HG03432 (cell line): Measurements from ENCODE around the gene PLPP4.

Experiments
- ATAC-seq: cut with Tn5 transposase; IDR thresholded peaks from one replicate; pipeline ENCODE4 v1.9.1; 2021; ENCODE audit warnings: mild to moderate bottlenecking, moderate library complexity; ENCODE audit not compliant: unreplicated experiment

PLPP4 gene

DNA sequence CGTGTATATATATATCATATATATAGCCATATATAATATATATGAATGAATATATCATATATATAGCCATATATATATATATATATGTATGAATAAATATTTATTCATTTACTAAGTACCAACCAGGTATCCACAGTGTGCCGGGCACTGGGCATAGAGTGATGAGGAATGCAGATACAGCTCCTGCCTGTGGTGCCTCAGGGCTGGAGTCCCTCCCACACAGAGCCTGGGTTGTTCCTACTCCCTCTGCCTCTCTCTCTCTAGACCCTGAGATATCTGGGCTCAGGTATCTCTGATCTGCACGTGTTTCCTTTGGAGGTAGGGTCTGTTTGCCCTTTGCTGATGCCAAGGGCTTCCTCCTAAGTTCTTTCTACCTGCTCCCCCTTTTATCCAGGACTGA, 1.4 kb upstream of the PLPP4 start:
- ATAC-seq: no peak

DNA sequence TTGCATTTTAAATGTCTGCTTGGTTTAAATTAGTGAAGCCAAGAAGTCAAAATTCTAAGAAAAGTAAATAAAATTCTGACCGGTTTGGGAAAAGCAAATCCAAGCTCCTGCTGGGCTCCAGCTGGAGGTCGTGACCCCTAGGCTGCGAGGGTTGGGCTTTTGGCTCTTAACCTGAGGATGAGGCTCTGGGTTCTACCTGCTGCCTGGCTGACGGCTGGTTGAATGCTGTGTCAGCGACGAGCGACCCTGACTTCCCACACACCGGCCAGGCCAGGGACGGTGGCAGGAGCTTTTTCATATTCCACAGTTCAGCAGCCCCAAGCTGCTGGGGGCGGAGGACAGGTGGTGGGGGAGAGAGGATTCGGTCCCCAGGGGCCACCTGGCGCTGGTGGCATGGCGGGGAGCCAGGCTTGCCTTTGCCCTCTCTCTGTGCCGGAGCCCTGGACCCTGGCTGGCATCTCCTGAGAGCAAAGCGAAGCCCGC, 843 bp upstream of the PLPP4 start:
- ATAC-seq: peak; percentile 17

DNA sequence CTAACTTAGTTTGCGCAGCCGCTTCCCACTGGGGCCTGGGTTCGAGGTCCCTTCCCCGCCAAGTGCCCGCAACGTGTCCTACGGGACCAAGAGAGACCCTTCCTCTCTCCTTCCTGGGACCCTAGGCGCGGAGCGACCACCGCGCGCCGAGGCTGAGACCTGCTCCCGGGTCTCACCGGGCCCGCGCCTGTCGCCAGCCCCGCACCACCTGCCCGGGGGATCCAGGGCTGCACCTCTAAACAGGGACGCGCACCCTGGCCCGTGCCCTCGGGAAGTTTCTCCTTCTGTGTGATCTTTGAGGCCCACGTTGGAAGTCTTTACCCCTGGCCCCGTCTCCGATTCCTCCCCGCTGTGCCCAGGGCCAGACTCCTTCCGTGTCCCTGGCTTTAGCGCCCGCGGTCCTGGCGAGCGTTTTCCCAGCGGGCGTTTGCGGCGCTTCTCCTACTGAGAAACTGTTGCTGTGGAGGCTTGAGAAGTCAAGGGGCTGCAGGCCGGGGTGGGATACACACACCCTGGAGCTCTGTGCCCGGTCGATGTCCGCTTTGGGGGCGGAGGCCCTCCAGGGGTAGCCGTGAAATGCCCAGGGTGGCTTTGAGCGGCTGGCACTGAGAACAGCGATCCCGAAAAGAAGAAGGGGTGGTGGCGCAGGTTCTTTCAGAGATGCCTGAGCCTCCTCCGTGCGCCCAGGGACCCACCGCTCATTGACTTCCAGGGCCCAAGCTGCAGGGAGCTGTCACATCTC, 575 bp downstream of the PLPP4 start:
- ATAC-seq: no peak

DNA sequence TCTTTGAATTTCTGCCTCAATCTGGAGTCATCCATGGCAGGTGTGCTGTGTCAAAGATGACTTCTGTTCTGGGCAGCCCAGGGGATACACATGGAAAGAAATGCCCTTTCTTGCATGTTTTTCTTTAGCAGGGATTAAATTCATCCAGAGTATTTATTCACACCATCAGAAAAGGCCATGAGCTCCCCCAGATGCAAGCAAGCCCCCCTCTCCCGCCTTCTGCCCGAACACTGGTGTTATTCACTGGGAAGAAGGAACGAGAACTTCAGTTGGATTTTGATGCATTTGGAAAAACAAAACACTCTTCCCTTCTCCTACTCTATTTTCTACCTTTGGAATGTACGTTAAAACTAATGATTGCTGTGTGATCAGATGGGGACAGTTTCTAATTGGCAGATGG, 1.4 kb downstream of the PLPP4 start:
- no peak for ATAC-seq

DNA sequence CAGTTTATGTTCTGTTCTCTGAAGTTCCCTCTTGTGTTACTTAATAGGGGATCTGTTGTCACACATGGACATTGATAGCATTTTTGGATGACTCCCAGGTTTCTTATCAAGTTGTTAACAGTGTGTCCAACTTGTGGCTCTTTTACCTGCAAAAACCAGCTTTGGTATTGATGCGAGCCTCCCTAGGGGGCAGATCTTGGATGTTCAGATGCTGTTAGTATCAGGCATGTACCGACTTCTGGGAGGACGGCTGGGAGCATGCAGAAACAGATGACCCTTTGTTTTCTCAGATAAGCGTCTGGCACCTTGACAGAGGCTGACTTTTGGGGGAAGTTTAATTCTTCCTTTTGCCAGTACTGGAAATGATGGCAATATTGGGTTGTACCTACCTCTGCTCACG, 2.2 kb downstream of the PLPP4 start:
- no peak for ATAC-seq

DNA sequence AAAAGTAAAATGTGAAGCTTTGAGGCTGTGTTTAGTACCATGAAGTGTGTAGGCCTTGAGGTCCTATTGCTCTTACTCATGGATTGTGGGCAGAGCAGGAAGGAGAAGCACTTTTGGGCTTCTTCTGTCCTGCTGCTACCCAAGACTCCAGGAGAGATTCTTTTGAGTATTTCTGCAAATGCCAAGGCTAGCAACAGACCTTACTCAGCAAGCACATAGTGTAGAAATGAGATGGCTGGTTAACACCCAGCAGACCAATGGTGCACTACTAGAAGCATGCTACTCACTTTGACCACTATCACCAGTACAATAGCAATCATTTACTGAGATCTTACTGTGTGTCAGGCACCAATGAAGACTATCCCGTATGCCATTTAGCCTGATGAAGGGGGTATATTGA, 3.2 kb downstream of the PLPP4 start:
- ATAC-seq: no peak

DNA sequence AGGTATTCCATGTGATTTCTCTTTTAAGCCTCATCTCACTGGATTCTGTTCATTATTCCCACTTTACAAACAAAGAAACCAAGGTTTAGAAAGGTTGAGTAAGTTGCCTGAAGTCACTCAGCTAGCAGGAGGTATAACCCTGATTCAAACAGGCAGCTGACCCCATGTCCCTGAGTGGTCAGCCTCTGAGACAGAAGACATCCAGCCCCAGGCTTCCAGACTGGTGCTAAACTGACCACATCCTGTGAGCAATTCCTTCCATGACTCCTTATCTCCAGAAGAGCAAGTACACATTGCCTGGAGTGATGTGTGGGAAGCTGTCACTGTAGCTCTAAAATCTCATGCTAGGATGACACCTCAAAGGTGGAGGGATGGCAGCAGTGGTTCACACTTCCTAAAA, 3.7 kb downstream of the PLPP4 start:
- ATAC-seq: no peak

DNA sequence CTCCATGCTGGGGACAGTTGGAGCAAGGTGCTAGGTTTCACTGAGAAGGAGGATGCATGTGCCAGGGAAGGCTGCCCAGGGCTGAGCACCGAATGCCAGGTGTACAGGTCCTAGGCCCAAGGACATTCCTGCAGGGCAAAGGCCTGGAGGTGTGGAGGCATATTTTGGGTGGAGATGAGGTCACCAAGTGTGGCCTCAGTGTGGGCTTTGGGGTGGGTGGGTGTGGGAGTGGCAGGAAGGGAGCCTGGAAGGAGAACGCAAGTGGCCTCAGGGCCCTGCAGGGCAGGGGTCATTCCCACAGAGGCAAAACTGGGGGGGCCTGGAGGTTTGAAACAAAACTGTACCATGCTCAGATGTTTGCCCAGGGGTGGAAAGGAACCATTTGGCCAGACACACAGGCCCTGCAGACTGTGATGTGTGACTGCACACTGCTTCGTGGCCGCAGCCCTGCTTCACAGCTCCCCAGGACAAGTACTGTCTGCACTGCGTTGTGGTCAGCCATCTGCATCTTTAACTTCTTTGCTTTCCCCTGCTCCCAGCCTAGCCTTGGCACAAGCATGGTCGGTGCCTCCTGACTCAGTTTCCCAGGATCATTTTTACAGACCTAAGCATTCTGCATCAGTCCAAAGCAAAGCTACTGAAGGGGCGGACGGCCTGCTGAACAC, 5.1 kb downstream of the PLPP4 start:
- no peak for ATAC-seq

DNA sequence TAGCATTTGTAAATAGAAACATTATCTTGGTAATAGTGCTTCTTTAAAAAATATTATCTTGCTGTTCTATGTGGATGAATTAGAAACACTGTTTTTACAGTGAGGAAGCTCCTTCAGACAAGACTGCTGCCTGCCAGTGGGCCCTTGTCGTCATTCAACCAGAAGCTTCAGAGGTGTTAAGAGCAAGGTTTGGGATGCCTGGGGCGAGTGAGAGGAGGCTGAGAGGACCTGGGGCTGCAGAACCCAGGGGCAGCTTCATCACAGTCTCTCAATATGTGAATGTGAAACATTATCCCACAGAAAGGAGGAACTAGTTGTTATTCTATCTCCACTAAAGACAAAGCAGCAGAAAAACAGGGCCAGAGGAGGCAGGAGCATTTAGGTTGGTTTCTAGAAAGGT, 8.1 kb downstream of the PLPP4 start:
- no peak for ATAC-seq

DNA sequence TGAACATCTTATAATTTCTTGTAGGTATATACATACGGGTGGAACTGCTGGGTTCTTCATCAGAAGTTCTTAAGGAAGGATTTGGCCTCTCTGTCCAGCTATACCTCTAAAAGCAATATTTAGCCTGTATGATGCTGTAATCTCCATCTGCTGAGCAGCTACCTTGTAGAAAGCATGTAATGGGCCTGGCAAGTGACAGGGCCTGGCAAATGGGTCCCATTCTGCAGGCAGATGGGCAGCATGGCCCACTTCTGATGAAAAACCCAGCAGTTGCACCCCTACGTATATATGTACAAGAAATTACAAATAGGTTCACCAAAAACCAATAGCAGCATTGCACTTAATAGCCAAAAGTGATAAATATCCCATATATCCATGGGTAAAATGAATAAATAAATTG, 9.0 kb downstream of the PLPP4 start:
- no peak for ATAC-seq

DNA sequence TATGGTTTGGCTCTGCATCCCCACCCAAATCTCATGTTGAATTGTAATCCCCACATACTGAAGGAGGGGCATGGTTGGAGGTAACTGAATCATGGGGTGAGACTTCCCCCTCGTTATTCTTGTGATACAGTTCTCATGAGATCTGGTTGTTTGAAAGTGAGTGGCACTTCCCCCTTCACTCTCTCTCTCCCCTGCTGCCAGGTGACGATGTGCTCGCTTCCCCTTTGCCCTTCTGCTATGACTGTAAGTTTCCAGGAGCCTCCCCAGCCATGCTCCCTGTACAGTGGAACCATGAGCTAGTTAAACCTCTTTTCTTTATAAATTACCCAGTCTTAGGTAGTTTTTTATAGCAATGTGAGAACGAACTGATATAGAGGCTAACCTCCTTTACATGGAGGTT, 16.6 kb downstream of the PLPP4 start:
- no peak for ATAC-seq

DNA sequence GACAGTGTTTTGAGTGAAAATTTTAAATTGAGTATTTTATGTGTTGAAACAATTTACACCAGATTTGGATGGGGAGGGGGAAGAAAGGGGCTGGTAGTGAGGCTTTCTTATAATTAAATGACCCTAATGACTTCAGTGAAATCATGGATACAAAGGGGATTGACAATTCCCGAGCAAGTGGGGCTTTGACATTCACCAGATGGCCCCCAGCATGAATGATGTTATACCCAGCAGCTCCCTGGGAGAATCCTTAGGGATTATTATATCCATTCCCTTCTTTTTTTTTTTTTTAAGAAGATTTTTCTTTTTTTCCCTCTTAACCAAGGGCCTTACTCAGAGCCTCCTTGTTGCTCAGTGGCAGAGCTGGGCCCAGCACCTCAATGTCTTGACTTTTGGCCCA, 17.9 kb downstream of the PLPP4 start:
- no peak for ATAC-seq

DNA sequence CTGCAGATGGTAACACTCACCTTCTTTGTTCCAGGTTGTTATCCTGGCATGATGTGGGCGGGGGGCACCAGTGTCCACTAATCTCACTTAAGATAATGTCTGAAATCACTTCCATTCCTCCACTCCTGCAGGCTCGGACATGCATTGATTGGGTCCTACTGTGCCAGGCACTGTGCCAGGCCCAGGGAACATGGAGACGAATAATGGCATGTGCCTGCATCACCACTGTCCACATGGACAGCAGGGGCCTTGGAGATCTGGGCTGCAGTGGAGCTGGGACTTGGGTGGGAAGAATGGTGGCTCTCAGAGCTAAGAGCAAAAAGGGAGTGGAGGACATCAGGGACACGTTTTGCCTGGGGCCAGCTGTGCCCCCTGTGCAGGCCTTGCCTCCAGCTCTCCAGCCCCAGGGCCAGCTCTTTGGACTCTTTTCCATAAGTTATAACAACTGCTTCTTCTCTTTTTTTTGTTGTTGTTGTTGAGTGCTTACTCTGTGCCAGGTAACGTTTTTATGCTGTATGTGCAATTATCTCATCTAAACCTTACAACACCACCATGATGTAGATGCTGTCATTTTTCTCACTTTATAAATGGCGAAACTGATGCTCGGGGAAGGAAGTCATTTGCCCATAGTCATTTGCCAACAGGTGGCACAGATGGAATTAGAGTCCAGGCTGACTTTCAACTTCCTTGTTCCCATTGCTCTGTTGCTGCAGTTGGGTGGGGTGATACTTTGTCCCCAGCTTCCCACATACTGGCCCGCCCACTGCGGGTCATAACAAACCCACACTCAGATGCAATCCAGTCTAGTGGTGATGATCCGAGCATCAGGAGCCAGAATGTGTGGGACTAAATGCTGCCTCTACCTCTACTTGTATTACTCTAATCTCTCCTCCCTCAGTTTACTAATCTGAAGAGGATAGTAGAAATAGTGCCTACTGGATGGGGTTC, 19.1 kb downstream of the PLPP4 start:
- ATAC-seq: no peak

DNA sequence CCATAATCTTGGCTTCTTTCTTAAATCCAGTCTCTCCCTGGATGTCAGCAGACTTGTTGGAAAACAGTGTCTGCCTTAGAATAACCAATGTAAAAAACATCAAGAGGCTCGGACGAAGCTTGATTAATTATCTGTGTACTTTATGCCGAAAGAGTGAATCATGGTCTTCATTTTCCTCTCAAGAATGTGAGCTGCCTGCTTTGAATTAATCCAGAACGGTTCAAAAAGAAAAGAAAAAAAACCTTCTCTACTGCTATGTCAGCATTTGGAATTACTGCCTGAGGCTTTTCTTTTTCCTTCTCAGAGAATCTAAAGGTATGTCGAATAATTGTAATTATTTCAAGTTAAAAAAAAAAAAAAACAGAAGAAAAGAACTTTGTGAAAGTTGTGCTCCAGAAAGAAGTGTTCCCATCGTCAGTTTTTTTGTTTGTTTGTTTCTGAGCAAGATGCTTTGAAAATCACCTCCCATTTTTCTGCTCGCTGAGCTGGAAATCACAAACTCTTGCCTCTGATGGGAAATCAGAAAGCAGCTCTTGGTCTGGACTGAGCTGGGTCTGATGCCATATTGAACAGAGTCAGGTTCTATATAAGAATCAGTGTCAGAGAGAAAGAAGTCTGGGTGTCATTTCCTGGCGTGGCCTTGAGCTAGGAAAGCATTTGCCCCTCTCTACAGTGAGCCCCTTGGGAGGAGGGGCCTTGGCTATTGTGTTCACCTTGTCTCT, 20.2 kb downstream of the PLPP4 start:
- ATAC-seq: no peak

DNA sequence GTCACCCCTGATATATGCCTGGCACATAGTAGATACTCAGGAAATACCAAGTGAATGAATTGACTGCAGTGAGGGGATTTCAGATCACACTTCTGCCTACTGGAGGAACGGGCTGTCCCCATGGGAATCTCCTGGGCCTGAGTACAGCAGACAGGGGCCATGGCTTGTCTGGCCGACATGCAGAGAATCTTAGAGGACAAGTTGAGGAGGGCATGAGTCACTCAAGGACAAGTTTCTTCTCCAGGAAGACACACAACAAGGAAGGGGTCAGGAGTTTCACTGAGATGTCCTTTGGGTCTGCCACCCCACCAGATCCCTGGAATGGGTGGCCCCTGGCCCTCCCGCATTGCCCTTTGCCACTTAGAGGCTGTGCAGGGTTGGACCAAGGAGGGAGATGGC, 20.7 kb downstream of the PLPP4 start:
- ATAC-seq: no peak

DNA sequence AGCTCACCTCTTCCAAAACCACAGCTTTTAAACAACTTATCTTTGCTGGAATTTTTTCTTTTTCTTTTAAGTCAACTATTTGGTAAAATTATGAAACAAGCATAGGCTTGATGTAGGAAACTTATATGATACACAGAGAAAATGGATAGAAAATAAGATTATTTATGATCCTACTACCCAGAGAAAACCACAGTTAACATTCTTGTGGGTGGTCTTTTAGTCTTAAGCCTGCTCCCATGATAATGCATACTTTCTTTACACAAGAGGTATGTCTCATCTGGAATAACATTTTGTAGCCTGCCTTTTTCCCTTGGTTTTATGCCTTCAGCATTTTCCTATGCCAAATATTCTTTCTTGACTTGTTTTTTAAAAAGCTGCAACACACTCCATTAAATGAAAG, 21.4 kb downstream of the PLPP4 start:
- ATAC-seq: no peak

DNA sequence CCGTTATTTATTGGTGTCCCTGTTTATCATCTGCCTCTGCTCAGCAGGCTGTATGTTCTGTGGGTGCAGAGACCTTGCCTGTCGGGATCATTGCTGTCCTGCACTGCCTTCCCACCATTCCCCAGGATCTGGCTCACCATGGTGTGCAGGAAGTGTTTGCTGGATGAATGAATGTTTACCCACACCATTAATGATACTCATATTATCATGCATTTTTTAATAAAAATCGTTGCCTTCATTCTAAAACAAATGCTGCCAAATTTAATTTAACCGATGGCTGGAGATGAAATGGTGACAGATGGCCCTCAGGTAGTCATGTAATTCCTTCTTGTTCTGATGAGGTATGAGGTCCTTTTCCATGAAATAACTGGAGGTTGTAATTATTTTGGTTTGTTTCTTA, 22.5 kb downstream of the PLPP4 start:
- ATAC-seq: no peak

DNA sequence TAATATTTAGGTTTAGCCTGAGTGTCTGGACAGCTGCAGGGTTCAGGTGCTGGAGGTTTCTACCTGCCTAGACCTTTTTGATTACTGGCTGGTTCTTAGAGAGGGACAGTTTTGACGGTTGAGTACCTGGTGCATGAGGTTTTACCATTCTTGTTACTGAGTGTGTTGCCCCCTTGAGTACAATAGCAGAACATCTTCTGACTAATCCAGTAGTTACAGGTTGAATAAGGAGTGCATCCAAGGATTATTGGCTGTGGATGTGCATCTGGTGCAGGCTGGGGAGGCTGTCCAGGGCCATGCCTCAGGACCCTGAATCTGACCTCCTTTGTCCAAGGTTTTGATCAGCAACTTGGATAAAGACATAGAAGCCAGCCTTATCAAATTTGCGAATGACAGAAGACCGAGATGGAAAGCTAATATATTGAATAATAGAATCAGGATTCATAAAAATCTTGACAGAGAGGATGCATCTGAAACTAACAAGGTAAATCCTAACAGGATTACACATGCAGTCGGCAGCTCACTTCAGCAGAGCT, 23.1 kb downstream of the PLPP4 start:
- ATAC-seq: no peak

DNA sequence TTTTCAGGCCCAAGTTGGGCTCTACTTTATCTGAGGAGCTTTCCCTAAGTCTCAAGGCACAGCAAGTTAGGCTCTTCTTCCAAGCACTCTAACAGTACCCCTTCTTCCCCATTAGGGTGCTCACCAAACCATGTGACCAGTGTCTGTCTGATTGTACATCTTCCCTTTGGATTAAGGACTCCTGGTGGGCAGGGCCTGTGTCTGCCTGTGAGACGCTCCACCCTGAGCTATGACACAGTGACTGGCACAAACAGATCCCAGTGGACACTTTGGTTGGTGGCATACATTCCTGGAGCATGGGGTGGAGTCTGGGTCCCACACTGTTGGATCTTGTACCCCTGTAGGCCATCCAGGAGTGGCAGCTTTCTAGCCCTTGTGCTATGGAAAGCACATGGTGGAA, 23.8 kb downstream of the PLPP4 start:
- ATAC-seq: no peak

DNA sequence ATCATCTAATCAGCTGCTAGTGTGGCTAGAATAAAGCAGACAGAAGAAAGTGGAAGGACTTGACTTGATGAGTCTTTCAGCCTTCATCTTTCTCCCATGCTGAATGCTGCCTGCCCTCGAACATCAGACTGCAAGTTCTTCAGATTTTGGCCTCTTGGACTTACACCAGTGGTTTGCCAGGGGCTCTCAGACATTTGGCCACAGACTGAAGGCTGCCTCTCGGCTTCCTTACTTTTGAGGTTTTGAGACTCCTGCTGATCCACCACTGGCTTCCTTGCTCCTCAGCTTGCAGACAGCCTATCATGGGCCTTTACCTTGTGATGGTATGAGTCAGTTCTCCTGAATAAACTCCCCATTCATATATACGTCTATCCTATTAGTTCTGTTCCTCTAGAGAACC, 26.0 kb downstream of the PLPP4 start:
- ATAC-seq: no peak
